GM12874 (cell line): ENCODE measurements around the gene DENND2A.

Experiments
- TF ChIP-seq, protein P1 (sequence below): IDR thresholded peaks from 2 replicates; pipeline ENCODE4 v1.5.1; 2011; ENCODE audit warnings: low read depth, mild to moderate bottlenecking, control low read depth, low read length, moderate library complexity; ENCODE audit not compliant: insufficient read depth

The DENND2A gene

DNA sequence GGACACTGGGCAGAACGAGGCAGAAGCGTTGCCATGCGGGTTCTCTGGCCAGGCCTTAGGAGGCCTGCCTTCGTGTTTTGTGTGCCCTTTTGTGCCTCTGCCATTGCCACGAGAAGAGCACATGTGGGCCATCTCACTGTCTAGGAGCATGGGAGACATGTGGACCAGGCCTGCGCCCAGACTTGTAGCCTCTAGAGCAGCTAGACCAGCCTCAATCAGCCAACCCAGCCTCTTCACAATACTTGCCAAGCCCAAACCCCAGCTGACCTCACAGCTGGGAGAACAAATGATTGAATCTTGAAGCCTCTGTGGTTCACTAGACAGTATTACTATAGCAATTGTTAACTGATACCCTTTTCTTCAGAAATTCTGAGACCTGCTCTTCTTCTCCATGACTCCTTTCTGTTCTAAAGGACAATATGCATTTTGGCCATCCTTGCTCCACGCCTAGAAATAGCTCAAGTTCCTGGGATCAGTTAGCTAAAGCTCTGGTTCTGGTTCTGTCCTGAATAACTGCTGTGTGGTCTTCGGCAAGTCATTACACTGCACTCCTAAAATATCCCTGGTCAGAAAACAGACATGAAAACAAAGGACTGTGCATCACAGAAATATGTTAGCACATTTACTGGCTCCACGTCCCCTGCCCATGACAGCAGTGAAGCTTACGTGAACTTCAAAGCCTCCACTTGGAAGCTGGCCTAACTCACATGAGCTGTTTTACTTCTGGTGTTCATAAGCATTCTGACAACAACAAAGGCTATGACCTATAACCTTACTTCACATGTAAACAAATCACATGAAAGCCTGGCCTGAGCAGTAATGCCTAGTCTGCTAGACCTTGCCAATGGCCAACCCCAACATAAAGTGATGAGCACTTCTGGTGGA, 89.0 kb downstream of the DENND2A start:
- TF ChIP-seq, protein P1, sequence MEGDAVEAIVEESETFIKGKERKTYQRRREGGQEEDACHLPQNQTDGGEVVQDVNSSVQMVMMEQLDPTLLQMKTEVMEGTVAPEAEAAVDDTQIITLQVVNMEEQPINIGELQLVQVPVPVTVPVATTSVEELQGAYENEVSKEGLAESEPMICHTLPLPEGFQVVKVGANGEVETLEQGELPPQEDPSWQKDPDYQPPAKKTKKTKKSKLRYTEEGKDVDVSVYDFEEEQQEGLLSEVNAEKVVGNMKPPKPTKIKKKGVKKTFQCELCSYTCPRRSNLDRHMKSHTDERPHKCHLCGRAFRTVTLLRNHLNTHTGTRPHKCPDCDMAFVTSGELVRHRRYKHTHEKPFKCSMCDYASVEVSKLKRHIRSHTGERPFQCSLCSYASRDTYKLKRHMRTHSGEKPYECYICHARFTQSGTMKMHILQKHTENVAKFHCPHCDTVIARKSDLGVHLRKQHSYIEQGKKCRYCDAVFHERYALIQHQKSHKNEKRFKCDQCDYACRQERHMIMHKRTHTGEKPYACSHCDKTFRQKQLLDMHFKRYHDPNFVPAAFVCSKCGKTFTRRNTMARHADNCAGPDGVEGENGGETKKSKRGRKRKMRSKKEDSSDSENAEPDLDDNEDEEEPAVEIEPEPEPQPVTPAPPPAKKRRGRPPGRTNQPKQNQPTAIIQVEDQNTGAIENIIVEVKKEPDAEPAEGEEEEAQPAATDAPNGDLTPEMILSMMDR, result no peak

DNA sequence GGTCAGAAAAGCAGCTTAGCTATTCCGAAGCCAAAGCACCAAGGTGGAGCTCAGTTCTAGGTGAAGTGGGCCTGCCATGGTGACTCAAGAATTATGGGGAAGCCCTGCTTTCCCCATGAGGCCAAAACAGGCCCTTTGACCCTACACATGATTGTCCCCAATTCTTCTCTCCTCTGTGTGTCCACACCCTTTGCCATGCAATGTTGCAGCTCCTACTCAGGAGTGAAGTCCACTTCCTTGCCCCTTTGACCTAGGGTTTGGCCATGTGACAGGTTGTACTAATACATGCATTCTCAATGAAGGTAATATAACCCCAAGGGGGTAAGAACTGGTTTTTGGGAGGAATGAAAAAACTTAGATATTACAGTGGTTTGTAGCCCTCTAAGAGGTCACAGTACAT, 93.7 kb downstream of the DENND2A start:
- TF ChIP-seq, protein P1, result no peak

DNA sequence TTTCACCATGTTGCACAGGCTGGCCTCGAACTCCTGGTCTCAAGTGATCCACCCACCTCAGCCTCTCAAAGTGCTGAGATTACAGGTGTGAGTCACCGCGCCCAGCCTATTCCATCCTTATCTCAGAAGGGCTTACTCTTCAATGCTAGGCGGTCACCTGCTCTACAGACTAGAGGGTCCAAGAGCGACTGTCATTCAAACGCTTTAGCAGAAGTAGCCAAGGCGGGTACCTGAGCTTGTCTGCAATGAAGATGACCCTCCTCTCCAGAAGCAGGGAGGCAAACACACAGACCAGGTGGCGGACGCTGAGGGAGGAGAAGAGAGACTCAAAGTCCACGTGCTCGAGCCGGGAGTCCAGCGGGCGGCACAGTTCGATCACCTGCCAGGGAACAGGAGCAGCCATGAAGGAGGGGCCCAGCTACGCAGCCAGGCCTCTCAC, 96.2 kb downstream of the DENND2A start:
- TF ChIP-seq, protein P1, result no peak

DNA sequence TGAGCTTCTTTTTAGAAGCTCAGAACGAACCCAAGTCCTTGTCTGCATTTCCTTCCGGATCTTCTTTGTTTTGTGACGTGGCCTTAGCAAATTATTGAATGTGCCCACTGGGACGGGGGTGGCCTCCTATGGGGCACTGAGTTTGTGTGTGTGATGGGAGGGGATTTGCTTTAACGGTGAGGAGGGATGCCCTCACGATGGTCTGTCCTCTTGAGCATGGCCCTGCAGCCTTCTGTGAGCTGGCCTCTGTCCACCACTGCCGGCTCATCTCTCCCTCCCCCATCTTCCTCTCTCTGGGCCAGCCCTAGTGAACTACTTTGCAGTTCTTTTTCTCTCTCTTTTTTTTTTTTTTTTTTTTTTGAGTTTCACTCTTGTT, 98.4 kb downstream of the DENND2A start:
- TF ChIP-seq, protein P1, result no peak

DNA sequence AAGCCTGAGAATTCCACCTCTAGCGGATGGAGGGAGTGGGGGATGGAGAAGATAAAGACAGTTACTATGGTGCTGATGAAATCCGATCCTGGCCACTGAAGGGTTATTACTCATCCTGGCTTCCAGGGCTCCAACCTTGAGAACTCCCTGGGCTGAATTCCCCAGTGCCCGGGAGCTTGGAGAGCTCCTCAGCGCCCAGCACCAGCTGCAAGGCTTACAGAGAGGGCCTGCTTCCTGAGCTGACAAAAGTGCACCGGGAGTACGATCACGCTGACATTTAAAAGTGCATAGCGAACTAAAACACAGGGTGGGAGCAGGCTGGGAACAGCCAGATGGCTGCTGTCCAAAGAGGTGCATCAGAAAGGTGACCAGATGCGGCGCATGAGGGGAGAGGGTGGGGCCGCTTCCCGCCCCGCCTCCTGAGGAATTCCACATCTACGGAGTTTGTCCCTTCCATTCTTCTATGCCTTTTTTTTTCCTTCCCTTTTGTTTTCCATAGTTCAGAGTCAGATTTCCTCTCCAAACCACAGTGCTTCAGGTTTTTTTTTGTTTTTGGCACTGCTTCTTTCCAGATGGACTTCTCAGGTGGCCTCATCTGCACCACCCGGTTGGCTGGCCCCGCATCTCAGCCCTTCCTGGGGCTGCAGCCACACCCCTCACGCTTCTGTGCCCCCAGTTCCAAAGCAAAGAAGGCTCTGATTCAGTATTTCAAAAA, 98.9 kb downstream of the DENND2A start:
- TF ChIP-seq, protein P1, result no peak

DNA sequence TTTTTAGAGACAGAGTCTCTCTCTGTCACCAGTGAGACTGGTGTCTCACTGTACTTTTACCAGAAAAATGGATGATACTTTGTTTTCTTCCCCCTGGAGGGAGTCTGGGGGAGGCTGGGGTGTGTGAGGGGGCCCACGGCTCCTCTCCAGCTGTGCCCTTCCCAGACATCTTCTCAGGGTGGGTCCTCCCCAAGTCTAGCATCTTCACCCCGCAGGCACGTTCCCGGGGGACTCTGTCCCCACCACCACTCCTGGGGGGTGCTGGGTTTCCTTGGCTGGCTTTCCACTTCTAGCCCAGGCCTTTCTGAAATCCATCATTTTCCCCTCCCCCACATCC, 99.5 kb downstream of the DENND2A start:
- TF ChIP-seq, protein P1, result no peak

DNA sequence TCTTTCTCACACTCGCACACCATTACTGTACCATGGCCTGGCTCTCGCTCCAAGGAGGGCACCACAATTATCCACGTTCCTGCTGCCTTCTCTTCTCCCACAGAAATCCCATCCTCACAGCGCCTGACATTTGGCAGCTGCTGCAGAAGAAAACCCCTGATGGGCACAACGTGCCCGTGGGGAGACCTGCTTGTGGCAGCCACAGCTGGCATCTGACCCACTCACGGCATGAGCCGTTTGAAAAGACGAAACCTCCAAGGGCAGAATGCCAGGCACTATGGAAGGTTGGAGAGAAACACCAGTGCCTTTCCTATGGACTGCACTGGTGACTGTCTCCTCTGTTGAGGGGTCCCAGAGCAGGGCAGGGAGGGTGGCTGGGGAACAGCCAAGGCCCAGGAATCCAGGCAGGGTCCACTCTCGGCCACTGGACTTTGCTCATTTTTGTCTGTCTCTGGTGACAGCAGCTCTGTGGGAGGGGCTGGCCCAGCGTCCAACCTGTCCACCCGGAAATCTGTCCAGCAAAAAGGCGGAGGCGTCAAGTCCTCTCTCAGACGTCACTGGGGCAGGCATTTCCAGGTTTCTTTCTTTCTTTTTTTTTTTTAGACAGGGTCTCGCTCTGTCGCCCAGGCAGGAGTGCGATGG, 100.4 kb downstream of the DENND2A start:
- TF ChIP-seq, protein P1, result no peak
